NCI-H2107 treated with DMSO at 0.1 percent for 48 hours (cell line): ENCODE results near the gene EED.

Source experiments
- DNase-seq: peaks from one replicate; lab custom pipeline; 2025; ENCODE audit not compliant: unreplicated experiment; lab: John Stamatoyannopoulos, UW

Gene EED

GRCh38 chr11:86246293-86246675 is 1.7 kb downstream of the EED start:
- DNase-seq, result no peak

GRCh38 chr11:86247608-86248007 is 3.1 kb downstream of the EED start:
- peak; percentile 34 for DNase-seq

- no peak for DNase-seq
Measured at GRCh38 chr11:86248609-86249008, 4.1 kb downstream of the EED start.

- DNase-seq, result no peak
Measured at GRCh38 chr11:86249307-86250098, 5.0 kb downstream of the EED start.

- DNase-seq, result no peak
Measured at GRCh38 chr11:86251345-86251744, 6.8 kb downstream of the EED start.

DNA sequence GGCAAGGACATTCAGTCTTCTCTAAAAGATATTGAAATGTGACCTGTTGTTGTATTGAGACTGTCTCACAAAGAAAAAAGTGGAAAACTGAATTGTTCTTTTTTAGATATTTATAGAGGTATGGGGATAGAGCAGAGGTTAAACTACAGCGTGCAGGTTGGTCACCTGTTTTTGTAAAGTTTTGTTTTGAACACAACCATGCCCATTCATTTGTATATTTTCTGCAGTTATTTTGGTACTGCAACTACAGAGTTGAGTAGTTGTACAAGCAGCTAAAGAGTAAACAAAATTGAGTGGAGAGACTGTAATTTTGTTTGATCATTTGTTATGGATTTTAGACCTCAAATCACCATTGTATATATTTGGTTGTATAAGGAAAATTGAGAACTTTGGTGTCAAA is 11.3 kb downstream of the EED start:
- no peak for DNase-seq

- DNase-seq, result no peak
Measured at GRCh38 chr11:86256608-86257007, 12.1 kb downstream of the EED start.

GRCh38 chr11:86257446-86257845 is 12.9 kb downstream of the EED start:
- no peak for DNase-seq

DNA sequence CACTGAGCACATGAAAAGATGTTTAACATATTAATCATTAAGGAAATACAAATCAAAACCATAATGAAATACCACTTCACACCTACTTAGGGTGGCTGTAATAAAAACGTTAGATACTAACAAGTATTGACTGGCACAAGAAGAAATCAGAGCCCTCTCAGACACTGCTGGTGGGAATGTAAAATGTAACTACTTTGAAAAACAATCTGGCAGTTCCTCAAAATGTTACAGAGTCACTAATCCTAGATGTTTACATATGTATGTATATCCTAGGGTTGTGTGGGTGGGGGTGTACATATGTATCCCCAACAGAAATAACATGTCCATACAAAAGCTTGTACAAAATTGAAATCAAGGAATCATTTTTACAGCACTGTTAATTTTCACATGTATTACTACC is 15.2 kb downstream of the EED start:
- no peak for DNase-seq

GRCh38 chr11:86261328-86261727 is 16.8 kb downstream of the EED start:
- DNase-seq, result no peak

DNA sequence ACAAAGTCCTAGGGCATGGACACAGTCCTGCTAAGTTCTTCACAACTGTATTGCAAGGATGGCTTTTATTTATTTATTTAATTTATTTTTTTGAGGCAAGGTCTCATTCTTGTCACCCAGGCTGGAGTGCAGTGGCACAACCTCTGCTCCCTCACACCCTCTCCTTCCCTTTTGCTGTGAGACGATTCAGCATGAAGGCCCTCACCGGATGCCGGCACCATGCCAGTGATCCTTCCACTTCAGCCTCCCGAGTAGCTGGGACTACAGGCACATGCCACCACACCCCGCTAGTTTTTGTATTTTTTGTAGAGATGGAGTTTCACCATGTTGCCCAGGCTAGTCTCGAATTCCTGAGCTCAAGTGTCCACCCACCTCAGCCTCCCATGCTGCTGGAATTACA is 17.8 kb downstream of the EED start:
- DNase-seq, result no peak

DNA sequence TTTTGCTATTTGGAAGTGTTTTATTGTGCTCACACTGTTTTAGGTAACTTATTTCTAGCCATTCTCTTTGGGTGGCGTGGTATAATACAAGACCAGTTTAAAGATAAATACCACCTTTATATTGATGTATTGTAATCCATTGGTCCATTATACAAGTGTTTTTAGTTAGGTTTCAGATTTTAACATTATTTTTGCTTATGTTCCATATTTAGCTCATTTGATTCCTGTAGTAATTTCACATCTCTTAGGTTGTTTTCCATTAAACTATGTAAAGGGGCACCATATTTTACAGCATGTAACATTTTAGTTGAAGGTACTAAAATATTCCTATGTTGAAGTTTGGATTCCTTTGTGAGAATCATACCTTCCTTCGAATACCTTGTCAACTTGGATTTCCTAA is 20.1 kb downstream of the EED start:
- no peak for DNase-seq

DNA sequence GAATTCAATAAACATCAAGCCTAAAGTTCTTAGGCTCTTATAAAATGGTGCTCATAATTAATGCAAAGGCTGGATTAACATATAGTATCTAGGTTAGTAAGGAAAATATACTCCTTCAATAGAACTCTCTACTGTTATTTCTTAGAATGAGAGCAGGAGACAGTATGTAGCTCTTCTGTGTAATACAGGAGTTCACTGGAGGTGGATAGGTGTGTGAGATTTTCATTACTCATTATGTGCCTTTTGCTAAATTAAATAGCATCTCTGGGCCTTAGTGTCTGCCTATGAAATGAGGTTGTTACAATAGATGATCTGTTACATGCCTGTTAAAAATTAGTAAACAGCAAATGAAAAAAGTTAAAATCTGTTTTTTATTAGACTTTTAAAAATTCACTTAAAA is 20.6 kb downstream of the EED start:
- no peak for DNase-seq

DNA sequence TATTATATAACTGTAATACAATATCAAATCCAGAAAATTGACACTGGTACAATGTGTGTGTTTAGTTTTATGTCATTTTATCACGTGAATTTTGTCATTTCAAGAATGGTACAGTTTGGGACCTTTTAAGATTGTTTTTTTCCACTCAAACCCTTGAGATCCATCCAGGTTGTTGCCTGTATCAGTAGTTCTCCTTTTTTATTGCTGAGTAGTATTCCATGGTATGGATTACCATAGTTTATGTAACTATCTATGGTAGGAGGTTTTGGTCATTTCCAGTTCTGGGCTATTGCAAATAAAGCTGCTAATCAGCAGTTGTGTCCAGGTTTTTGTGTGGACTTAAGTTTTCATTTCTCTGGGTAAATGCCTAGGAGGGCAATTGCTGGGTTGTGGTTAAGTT is 25.1 kb downstream of the EED start:
- no peak for DNase-seq

GRCh38 chr11:86274503-86274902 is 29.9 kb downstream of the EED start:
- no peak for DNase-seq

- DNase-seq, result no peak
Measured at GRCh38 chr11:86274999-86275398, 30.4 kb downstream of the EED start.

GRCh38 chr11:86275493-86276370 is 31.2 kb downstream of the EED start:
- no peak for DNase-seq

GRCh38 chr11:86277741-86278140 is 33.2 kb downstream of the EED start:
- DNase-seq, result no peak

GRCh38 chr11:86278226-86278625 is 33.7 kb downstream of the EED start:
- DNase-seq, result no peak

- no peak for DNase-seq
Measured at GRCh38 chr11:86279747-86280146, 35.2 kb downstream of the EED start.

DNA sequence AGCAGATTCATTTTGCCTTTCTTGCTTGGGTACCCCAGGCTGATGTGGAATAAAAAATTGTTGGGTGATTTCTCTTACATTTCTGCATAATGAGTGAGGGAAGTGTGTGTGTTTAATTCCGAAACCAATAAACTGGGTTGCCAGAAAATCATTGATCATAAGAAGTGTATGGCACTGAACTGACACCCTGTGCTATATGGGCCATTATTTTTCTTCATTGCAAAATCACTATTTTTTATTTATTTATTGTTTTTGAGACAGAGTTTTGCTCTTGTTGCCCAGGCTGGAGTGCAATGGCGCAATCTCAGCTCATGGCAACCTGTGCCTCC is 42.9 kb downstream of the EED start:
- DNase-seq, result no peak

GRCh38 chr11:86288776-86289507 is 44.4 kb downstream of the EED start:
- DNase-seq, result no peak
